ENCODE results near the gene MORN1.

Gene MORN1

DNA sequence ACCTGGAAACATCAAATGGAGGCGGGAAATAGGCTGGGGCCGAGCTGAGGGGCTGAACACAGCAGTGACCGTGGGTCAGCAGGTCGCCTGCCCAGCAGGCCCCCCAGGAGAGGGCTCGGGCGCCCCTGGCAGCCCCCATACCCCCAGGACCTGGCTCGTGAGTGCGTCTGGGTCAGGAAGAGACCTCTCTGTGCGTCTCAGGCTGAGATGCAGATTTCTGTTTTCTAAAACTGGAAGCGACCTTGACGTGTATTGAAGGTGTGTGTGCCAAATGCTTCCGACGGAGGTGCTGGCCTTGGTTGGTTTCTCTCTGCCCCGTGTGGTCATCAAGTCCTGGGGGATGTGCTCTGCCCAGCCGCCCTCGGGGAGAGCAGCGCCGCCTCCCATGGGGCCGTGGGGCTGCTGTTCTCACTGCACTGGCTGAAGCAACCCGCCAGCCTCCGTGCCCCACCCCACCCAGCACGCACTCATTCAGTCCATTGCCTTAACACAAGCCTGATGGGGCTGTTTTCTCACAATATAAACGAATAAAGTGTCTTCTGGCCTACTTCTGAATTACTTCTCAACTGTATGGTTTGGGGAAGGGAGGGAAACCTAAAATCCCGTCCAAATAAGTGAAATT is 13.6 kb upstream of the MORN1 start:
- DNase-seq (ENCODE audit: low read depth in 2 of 2): no peak

DNA sequence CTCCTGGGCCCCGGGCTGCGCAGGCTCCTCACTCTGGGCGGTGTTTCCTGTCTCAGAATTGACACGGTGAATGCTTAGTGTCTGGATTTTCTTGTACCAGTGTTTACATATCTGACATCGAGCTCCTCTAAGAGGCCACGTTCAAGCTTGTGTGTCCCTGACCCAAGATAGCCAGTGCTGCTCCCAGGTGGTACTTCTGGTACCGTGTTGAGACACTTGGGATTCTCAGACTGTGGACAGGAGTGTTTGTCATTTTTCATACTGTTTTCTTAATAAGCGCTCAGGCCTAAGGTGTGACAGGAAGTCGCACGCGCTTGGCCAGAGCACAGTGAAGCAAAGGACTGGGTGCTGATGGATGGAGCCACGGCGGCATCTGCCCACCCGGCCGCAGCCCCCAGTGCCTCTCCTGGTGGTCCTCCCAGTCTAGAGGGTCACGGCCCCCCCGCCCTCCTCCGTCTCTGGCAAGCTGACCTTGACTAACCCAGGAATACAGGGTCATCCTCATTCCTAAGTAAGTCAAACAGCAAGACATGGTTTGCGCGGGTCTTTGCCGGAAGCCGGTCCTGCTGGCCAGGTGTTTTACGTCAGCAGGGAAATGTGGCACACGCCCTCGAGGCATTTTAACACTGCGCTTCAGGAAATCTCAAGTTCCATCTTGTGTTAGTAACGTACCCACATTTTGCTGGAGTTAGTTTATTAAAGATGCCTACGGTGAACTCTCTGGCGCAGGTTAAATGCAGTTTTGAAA is 13.0 kb upstream of the MORN1 start:
- no peak for DNase-seq (ENCODE audit: low read depth in 2 of 2)

DNA sequence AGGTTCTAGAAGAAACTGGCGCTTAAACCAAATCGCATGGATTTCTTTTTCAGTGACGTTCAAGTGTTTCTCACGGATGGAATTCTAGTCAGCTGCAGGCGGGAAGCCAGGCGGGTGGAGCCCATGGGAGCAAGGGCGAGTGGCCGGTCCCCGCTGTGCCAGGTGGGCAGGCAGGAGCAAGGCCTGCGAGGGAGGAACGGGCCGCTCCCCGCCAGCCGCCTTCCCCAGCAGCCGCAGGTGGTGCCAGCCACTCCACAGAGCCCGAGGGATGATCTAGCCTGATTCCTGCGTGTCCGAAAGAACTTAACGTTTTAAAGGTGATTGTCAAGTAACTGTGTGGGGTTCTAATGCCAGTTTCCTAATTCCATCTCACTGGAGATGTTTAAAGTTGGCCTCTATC is 11.9 kb upstream of the MORN1 start:
- no peak for DNase-seq (ENCODE audit: low read depth in 2 of 2)

DNA sequence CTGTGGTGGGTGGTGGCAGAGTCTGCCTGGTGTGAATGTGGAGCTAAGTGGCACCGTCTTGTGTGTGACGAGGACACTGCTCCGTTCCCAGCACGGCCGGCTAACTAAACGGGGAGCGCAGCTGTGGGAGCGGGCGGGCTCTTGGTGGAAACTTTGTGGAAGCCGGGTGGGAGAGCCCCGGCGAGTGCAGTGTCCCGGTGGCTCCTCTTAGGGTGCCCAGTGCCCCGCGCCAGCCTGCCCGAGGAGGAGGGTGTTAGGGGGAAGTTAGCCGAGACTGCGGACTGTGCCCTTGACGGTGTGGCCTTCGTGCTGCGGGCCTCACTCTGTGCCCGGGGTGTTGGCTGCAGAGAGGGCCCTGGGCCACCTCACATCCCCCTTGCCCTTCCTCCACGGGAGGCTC is 11.1 kb upstream of the MORN1 start:
- no peak for DNase-seq (ENCODE audit: low read depth in 2 of 2)

DNA sequence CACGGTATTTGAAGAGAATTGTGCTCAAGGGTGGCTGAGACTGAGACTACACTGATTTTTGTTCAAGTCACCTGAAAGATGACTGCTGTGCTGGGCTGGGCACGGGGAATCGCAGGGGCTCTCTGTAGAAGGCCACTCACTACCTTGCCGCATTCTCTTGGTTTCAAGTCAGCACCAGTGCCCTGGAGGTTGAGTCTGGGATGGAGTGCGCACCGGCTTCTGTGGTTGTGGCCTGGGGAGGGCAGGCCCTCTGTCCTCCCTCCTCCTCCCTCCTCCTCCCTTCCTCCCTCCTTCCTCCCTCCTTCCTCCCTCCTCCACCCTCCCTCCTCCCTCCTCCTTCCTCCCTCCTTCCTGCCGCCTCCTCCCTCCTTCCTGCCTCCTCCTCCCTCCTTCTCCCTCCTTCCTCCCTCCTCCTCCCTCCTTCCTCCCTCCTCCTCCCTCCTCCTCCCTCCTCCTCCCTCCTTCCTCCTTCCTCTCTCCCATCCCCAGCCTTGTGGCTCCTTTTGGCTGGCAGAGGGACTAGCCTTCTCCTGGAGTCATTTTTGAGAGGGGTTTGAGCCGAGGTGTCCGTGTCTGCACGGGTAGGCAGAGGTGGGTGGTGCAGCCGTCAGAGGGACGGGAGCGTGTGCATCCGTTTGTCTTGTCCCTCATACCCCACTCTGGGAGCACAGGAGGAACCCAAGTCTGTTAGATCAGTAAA is 9.7 kb upstream of the MORN1 start:
- no peak for DNase-seq (ENCODE audit: low read depth in 2 of 2)

DNA sequence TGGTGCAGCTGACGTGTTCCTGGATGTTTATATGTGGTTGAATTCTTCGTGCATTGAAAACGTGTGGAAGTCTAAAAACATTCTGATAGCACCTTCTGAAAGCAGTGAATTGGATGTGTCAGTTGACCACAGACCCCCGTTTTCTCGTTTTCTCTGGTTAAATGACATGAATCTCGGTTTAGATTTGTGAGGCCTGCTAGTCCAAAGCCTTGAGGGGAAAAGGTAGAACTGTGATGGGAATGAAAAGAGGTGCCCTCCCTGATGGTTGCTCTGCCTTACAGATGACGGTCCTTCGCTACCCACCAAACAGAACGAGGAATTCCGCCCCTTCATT is 9.2 kb upstream of the MORN1 start:
- no peak for DNase-seq (ENCODE audit: low read depth in 2 of 2)

DNA sequence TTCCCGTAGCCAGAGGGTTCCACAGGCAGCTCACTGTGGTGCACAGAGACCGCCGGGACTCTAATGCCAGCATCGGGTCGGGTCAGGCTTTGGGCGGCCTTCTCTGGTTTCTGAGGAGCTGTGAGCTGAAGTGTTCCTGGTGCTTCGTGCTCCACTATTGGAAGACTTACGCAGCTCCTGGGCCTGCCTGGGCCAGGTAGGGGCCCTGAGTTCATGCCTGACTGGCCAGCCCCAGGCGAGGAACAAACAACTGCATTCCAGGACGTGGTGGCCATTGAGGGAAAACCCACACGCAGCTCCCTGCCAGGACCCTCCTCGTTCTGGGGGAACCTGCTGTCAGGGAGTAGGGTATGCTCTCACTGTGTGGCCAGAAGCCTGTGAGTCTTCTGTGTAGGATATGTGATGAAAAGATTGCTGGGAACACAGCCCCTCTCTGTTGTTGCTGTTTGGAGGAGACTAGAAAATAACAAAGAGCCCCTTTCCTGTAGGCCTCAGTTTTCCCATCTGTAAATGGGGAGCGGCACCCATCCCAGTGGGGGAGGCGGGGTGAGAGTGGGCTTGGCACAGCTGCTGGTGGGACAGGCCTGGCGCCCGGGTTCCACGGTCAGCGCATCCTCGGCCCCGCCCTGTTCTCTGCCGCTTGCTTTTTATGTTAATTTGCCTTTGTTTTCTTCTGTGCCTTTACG is 8.7 kb upstream of the MORN1 start:
- no peak for DNase-seq (ENCODE audit: low read depth in 2 of 2)

DNA sequence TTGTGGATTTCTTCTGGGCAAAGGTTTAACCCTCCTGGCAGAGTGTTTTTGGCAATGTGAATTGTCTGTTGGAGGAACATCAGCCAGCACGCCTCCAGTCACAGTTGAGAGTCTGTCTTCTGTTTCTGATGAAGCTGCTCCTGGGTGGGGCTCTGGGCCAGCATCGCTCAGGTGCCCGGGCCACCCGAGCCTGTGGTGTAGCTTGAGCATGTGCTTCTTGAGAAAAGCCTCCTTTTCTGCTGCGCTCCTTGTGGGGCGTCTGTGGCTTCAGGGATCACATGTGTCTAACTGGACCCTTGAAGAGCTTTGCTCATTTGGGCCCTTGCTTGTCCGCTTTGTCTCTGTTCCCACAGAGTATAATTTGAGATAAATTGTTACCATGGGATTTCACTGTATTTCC is 7.5 kb upstream of the MORN1 start:
- no peak for DNase-seq (ENCODE audit: low read depth in 2 of 2)

DNA sequence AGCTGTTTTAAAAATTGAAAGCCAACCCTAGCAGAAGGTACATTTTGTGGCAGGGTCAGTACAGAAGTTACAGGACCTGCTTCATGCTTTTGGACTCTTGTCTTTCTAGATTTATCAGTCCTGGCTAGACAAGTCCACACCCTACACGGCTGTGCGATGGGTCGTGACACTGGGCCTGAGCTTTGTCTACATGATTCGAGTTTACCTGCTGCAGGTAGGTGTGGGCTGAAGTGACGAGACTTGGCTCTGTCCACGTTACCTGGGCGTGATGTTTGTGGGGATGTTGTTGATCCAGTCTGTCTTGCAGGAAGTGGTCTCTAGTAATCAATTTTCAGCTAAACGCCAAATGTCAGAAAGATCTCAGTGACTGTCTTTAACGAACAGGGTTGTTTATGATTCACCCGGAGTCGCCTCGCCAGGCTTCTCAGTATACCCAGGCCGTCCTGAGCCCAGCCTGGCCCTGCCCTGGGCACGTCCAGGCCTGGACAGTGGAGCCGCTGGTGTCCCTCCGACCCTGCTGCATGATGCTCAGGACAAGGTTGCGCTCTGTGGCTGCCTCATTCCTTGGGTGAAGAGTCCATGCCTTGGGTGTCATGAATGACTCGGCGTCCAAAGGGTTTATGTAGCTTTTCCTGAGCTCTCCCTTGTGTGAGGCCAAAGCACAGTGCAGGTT is 5.8 kb upstream of the MORN1 start:
- no peak for DNase-seq (ENCODE audit: low read depth in 2 of 2)

DNA sequence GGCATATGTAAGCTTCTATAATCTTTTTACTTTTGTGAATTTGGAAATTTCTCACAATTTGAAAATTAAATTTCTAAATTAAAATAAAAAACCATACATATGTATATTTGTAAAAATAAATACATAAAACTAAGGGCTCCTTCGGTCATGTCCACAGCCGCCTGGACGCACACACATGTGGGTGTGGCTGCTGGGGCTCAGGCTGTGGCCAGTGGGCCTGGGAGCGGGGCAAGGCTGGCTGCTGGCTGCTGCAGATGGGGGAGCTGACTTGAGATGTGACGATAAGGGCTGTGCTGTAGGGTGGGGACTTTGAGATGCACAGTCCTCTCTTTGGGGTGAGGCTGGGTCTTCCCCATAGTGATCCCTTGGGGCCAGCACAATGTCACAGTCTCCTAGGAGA is 5.1 kb upstream of the MORN1 start:
- DNase-seq (ENCODE audit: low read depth in 2 of 2): no peak

DNA sequence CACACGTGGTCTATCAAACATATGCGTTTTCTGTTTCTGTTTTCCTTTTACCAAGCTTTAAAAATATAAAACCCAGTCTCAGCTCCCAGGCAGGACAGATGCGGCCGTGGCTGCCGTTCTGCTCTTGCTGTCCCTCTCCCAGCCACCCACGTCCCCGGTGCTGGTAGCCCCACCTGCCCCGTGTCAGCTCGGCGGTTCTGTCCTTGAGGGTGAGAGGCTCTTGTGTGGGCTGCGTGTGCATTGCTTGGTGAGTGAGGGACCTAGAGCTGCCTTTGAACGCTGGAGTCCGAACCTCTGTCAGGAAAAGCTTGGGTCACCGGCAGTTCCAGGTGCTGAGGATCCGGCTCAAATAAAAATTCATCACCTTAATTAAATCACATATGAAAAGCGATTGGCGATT is 4.7 kb upstream of the MORN1 start:
- DNase-seq (ENCODE audit: low read depth in 2 of 2): no peak

DNA sequence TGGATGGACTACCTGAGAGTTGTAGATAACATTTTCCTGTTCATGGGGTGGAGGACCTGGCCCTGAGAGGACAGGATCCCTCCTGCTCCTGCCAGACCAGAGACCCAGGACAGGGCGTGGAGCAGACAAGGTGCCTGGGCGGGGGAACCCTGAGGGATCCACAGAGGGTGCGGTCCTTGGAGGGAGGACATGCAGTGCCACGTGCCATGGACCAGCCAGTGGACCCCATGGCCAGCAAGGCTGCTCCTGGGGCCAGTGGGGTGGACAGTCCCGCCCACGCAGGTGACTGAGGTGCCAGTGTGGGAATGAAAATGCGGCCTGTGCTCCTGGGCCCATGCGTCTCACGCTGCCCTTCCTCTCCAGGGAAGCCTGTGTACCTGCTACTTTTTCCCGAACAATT is 3.9 kb upstream of the MORN1 start:
- no peak for DNase-seq (ENCODE audit: low read depth in 2 of 2)

DNA sequence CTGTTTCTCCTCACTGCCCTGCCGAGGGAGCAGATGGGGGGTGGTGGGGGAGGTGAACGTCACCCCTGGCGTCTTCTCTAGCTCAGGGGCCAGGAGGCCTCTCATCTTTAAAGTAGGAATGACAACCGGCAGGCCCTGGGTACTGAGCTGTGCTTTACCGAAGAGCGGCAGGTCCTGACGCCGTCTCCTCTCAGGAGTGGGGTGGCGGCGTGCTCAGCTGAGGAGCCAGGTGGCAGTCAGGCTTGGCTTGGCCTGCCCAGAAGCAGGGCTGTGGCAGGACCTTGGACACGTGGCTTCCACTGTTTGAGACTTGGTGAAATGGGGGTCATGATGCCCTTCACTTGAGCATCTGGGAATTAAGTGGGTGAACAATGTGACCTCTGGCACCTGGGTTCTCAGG is 3.4 kb upstream of the MORN1 start:
- DNase-seq (ENCODE audit: low read depth in 2 of 2): no peak

DNA sequence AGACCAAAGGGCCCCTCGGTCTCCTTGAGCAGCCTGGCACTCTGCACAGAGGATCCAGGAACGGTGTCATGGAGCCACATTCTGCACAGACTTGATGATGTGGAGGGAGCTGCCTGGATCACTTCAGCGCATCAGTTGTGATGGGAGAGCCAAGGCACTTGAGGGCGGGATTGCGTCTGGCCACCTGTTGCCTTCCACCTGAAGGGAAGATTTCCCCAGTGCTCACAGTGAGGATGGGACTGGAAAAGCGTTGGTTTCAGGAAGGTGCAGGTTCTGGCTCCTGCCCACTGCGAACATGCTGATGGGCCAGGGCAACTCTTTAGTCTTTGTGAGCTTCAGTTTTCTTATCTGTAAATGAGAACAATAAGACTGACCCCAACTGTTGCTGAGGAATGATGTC is 2.9 kb upstream of the MORN1 start:
- no peak for DNase-seq (ENCODE audit: low read depth in 2 of 2)

DNA sequence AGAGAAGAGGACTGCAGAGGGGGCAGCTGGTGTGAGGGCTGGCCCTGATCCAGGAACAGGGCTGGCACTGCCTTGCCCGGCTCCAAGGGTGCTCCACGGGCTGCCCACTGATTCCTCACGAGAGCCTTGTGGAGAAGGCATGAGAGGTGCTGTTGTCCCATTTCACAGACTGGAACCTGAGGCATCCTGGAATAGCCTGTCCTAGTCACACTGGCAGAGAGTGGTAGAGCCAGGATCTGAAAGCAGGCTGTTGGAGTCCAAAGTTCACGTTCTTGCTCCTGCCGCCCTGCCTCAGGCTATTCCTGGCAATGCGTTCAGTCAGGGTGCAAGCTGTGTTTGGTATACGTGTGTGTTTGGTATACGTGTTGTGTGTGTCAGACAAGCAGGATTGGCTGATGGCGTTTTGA is 2.1 kb upstream of the MORN1 start:
- no peak for DNase-seq (ENCODE audit: low read depth in 2 of 2)

DNA sequence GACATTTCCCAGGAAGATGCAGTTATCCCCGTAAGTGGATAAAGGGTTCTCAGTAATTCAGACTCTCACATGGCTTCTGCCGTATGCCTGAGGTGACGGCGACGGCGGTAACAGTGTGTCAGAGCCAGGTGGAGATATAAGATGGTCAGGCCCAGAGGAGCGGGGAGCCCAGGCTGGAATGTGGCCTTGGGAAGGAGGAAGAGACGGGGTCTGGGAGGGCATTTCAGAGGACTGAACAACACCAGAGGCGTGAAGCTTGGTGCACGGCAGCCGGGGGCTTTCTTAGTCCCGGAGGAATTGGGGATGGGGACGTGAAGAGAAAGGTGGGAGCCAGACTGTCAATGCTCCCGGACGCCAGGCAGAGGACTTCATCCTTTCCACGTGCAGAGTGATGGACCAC is 1.3 kb upstream of the MORN1 start:
- DNase-seq (ENCODE audit: low read depth in 2 of 2): no peak

DNA sequence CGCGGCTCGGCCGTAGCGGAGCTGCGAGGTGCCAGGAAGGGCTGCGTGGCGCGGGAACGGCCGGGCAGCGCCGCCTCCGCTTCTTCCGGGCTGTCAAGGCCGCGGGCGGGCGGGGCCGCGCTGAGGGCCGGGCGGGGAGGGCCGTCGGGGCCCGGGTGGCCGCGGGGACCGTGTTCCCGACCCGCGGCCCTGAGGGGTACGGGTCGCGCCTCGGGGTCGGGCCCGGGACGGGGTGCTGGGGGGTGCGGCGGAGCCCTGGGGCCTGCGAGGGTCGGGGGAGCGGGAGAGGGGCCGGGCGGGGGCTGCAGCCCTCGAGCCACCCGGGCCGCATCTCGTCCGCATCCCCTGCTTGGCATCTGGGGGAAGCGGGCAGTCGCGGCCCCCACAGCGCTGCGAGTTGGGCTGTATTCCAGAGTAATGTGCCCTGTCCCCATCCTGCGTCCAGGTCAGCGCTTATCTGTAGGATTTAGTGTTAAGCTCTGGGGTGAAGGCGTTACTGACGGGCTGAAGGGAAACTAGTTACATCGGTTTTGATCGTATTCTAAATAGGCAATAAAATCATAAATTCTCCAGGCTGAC is 666 bp upstream of the MORN1 start:
- no peak for DNase-seq (ENCODE audit: low read depth in 2 of 2)

DNA sequence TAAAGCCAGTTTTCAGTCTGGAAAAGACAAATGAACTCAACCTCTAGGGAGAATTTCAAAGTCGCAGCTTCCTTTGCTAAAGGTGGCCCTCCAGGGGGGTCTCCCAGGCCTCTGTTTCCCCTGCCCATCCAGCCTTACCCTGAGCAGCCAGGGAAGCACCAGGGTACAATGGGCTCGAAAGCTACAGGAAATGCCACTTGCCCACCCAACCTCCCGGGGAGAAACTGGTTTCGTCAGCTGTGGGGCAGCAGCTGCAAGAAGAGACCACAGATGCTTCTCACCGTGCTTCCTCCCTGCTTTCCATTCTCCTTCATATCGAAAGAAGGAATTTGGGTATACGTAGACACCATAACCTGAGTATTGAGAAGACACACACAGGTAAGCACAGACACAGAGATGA is 1.7 kb downstream of the MORN1 start:
- no peak for DNase-seq (ENCODE audit: low read depth in 2 of 2)

DNA sequence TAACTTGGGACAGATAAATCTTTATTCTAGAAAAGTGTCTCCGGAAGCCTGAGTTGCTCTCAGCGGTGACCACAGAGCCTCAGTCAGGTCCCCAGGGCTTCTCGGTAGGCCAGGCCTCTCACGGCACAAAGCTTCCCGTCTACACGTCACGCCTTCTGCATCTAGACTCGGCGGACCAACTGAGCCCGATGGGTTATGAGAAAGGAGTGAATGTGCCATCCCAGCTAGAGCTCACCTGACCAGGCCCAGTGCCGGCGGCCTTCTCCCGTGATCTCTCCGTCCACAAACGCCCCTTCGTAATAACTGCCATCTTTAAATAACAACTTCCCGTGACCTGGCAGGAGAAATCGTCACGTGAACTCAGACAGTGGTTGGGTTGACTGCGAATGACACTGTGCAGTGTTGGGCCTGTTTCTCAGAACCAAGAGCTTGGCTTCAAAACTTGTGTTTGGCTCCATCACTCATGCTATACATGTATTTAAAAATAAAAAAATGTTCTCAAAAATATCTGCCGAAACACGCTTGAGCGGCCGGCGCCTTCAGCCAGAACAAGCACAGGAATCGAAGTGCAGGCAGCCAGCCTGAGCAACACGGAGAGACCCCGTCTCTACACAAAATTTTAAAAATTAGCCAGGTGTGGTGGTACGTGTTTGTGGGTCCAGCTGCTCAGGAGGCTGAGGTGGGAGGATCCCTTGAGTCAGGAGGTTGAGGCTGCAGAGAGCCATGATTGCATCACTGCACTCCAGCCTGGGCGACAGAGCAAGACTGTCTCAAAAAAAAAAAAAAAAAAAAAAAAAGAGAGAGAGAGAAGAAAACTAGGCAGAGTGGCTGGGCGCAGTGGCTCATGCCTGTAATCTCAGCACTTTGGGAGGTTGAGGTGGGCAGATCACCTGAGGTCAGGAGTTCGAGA is 3.1 kb downstream of the MORN1 start:
- DNase-seq (ENCODE audit: low read depth in 2 of 2): no peak

DNA sequence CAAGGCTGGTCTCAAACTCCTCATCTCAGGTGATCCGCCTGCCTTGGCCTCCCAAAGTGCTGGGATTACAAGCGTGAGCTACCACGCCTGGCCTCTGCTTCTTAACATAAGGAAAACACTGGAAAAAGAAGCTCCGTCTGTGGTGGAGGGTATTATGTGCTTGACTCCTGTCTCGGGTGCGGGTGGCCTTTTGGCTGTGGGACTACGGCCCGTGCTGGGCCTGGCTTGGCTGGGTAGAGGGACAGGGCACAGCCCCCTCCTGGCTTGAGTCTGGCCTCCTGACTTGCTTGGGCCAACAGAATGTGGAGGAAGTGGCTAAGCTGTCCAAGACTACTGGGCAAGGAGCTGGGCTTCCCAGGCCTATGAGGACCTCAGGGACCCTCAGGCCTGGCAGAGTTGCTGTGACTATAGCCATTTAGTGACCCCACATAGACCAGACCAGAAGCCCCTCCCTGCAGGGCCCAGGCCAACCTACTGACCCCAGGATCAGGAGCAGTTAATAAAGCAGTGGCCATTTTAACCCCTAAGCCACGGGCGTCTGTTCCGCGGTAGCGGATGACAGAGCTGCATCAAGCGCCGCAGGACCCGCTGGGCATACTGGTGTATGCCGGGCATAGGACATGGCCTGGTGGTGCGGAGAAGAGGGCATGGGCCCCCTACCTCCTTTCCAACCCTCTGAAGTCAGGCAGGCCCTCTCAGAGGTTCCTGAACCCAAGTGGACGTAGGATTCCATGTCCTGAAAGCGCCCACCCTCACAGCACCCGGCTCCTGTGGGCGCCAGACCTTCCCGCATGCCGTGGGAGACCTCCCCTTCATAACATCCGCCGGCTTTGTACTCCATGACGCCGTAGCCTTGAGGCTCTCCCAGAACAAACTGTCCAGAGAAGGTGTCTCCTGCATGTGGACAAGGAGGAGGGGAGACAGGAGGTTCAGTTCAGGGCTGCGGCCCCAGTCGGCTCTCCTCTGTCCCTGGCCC is 4.4 kb downstream of the MORN1 start:
- no peak for DNase-seq (ENCODE audit: low read depth in 2 of 2)

All from stimulated activated CD8-positive, alpha-beta memory T cell treated with anti-CD3 and anti-CD28 coated beads, Interleukin-2, amount 100 ng/mL, for 1 hour (primary cell).